Right kidney (tissue), 1 donor: ENCODE results near the gene HDAC9.

Experiments
- DNase-seq: peaks from one replicate; pipeline ENCODE4 v3.0.0-alpha.2; 2016

Gene HDAC9

DNA sequence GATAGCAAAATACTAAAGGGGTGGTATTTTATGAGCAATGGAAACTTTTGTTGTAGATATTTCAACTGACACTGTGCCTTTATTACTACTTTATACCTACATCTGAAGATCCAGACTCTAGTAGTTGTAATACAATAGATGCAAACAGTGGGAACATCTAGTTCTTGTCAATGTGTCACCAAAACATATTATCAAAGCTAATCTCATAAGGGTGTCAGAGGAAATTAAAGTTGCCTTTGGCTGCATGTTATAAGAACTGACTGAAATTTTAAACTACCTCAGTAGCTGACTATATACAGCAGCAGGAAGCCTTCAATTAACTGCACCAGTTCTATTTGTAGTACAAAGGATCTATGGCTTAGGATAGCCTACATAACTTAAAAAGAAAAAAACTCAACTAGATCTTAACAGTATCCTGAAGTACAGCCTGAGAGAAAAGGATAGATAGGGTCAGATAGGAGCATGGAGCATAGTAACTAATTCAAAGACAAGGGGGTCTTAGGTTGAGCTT, 30.9 kb downstream of the HDAC9 start:
- DNase-seq, result no peak

DNA sequence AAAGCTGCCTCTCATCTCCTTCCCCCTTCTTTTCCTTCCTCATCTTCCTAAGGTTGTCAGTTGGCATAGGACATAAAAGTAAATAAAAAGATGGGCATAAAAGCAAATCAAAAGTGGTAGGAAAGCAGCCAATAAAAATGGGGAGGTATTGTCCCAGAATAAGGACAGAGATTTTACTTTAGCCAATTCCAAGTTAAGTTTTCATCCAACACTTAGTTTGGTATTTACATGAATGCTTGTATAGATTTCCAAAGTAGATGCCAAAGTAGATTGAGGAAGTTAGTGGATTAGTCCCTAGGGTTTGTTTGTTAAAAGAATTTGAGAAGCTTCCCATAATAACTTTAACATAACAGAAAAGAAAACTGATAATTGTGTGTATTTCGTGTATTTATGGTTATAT, 33.7 kb downstream of the HDAC9 start:
- DNase-seq, result no peak

DNA sequence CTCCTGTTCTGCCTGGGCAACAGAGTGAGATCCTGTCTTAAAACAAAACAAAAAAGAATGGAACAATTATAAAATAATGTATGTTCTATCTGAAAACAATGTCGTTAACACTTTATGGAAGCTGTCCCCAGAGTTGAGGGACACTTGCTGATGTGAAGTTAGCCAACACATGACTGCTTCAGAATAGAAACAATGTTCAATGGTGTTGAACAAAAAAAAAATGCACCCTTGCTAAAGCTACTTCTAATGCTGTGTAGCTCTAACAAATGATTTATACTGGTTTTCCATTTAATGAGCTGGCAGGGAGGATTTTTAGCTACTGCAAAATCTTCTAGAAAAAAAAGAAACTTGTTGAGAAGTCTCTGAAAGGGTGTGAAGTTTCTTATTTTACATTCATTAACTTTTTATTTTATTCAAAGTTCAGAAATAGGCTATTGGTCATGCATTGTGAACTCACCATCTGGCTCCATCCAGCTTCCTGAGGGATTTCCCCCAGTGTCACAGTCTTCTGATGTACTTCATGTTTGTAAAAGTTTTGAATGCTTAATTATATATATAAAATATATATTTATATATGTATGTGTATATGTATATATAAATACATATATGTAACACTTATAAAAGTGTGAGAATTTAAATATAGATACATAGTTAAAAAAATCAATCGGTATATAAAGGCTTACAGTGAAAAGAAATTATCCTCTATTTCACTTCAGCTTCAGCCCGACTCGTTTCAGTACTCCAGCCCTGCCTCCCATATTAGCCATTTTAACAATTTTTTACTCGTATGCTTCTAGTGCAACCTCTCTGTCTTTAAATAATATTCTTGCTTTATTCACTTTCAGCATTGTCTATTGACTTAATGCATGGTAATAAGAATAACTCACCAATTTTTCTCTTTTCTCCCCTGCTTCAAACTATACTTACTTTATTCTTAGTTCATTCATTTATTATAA, 35.0 kb downstream of the HDAC9 start:
- no peak for DNase-seq

DNA sequence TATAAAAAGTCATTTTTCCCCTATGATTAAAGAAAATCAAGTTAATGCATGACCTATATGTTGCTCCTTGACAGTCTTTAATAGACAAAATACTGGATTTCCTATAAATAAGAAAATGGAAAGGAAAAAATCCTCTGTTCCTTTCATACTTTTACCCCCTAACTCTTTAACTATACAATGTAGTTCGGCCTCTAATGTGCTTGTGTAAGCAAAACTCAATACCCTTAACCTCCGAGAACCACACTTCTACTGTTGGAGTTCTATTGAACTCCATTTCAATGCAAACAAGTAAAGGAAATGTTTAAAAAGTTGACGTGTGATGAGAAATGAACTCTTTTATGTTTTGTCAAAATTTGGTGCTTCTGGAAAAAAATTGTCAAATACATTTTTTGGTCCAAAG, 36.0 kb downstream of the HDAC9 start:
- DNase-seq, result no peak

DNA sequence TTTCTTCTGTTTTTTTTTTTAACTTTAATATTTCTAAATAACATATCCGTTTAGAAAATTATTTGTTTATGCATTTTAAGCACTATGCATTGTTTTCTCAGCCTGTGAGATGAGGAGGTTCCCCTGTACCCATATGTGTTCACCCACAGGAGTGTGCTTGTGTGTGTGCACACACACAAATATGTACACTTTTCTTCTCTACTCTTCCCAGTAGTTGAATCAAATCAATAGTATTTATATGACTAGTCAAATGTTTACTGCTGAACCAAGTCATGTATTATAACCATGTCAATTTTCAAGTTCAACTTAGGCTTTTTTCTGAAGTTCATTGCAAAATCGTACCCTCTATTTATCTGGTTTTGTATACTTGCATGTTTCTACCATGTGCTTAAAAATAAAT, 37.3 kb downstream of the HDAC9 start:
- DNase-seq, result no peak

DNA sequence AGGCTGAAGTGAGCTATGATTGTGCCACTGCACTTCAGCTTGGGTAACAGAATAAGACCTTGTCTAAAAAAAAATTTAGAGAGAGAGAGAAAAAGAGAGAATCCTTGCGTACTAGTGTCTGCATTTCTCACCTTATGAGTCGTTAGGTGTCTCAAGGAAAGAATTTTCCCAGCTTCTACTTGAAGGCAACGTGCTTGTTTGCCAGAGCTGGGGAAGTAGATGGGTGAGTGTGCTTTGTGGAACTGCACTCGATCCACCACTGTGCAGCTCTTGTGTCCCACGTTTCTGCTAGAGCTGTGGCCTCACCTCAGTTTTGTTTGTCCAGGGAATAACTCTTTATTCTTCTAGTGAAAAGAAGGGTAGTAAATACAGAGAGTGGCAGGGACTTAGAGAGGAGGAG, 38.9 kb downstream of the HDAC9 start:
- DNase-seq, result no peak

DNA sequence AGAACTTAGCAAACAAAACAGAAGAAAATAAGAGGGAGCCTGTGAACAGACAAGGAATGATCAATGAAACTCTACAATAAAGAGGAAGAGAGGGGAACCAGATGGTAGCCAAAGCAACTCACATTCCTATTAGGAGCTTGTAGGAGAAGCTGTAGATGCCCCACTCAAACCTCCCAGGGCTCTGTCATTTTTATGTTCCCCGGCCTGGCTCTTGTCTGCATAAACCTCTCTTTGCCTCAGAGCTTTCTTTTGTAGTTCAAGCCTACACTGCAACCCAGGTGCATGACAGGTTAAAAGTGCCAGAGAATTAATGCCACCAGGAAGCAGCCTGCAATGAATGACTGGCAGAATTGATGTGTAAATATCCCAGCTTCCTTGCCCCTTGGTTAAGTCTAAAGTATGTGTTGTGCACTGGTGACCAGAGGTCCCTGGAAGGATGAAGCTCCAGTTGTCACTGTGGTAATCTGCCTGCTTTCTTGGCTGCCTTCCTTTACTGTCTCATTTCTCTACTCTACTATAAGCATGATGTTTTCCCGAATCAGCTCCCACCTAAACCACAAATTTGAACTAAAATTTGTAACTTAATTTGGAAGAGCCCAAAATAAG, 40.4 kb downstream of the HDAC9 start:
- DNase-seq, result no peak

DNA sequence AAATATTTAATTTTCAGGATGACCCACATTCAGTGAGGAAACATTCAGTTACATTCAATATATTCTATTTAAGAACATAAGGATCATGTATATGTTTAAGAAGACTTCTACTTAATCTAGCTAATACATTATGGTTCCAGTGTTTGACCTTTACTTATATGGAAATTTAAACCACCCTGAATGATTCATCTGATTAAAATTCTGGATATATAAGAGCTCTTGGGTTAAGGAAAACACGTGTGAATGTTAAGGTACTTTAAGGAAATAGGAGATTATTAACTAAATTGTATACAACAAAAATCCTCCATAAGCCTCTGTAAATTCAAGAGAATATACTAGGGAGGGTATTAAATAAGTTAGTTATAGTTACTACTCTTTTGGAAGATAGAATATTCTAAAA, 40.9 kb downstream of the HDAC9 start:
- no peak for DNase-seq

DNA sequence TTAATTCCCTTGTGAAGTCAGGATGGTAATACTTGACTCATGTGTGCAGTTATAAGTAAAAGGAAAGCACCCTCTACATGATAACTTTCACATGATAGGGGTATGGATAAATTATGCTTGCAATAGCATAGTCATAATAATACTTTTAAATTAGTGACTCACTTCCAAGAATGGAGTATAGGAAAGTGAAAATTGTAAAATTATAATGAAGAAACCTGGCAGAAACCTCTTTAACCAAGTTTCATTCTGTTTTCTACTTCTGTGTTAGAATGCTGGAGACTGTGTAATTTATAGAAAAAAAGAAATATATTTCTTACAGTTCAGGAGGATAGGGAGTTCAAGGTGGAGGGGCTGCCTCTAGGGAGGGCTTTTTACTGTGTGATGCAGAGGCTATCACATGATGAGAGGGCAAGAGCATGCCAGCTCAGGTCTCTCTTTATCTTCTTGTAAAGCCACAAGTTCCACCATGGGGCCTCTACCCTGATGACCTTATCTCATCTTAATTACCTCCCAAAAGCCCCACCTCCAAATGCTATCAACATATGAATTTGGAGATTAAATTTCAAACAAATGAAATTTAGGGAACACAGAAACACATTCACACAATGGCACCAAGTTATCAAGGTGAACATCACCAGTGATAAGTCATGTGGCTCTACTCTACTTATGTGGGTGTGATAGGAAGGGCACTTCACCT, 43.2 kb downstream of the HDAC9 start:
- DNase-seq, result no peak

DNA sequence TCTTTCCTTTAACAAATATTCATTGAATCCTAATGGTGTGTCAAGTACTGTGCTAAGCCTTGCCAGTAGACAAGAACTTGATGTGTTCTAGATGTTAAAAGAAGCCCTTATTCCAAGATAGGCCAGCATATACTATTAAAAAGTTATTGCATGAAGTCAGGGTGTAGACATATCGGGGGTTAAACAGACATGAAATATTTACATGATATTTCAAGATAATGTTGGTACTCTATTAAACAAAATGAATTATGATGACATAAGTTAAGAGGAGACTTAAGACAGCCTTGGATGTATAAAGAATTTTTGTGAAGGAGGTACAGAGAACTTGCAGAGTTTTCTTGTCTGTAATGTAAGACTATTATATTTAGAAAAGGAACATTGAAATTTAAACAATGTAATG, 44.8 kb downstream of the HDAC9 start:
- DNase-seq, result no peak

DNA sequence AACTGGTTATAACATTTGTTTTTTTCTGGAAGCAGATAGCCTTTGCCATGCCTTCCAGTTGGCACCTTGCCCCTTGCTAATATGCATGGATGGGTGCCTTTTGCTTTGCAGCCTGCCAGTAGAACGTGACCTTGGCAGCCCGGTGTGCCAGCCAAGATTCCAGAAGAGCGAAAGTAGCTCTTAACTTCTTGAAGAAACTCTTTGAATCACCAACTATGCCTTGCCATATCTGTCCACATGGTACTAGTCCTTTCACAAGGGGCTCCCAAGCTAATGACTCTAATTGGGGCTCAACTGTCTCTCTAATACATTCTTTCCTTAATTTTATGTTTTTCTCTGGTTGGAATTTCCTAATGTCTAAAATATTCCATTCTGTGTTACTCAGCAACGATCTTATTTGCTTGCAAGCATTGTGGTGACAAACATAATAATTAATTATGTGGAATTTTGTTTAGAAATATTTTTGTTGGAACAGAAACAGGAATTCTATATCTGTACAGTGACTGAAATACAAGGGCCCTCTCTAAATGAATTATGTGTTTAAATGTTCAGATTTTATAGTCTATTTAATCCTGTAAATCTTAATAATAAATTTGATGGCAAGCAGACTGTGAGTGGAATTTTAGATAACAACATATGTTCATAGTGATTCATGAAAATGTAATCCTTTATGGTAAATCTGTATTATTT, 45.8 kb downstream of the HDAC9 start:
- peak; percentile 36 for DNase-seq

DNA sequence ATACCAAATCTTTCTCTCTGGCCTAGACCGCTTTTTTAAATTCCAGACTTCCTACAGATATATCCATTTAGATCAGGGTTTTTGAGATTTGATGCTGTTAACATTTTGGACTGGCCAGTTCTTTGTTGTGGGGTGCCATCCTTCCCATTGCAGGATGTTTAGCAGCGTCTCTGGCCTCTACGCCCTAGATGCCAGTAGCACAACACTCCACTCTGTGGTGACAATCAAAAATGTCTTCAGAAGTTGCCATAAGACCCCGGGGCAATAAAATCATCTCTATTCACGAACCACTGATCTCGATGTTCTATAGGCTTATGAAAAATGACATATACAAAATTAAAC, 46.3 kb downstream of the HDAC9 start:
- no peak for DNase-seq

DNA sequence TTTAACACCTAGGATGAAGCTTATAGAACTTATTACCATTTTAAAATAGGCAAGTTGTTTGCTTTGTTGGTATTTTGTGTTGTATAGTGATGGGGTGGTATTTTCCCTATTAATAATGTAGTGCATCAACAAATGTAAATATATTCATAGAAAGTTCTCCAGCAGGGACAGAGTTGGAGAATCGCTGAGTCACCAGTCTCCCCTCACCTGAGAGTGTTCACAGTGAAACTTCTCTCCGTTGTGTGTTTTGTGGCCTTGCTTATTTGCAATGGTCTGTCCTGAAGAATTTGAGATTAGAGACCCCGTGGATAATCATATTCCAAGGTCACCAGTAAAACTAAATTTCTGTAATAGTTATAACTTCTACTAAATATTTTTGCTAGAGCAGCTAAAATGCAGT, 51.0 kb downstream of the HDAC9 start:
- DNase-seq, result no peak

DNA sequence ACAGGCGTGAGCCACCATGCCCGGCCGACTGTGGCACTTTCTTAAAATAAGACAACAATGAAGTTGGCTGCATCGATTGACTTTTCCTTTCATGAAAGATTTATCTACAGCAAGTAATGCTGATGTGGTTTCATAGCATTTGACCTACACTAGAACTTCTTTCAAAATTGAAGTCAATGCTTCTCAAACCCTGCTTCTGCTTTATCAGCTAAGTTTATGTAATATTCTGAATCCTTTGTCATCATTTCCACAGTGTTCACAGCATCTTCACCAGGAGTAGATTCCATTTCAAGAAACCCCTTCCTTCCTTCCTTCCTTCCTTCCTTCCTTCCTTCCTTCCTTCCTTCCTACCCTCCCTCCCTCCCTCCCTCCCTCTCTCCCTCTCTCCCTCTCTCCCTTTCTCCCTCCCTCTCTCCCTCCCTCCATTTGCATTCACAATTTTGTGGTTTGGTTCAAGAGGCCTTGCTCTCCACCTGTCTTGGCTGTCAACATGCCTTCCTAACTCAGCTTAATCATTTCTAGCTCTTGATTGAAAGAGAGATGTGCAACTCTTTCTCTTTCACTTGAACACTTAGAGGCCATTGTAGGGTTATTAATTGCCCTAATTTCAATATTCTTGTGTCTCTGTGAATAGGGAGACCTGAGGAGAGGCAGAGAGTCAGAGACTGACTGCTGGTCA, 52.1 kb downstream of the HDAC9 start:
- no peak for DNase-seq

DNA sequence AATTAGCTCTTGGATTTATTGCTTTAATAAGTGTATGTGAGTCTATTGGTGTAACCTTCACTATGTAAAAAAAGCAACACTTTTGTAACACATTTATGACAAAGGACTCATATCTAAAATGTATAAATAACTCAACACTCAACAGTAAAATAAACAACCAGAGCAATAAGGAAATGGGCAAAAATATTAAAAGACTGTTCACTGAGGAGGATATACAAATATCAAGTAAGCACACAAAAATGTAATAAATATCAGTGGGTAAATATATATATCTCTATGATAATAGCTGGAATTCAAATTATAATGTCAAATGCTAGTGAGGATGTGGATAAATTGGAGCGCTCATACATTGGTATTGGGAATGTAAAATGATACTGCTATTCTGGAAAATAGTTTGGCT, 53.0 kb downstream of the HDAC9 start:
- DNase-seq, result no peak

DNA sequence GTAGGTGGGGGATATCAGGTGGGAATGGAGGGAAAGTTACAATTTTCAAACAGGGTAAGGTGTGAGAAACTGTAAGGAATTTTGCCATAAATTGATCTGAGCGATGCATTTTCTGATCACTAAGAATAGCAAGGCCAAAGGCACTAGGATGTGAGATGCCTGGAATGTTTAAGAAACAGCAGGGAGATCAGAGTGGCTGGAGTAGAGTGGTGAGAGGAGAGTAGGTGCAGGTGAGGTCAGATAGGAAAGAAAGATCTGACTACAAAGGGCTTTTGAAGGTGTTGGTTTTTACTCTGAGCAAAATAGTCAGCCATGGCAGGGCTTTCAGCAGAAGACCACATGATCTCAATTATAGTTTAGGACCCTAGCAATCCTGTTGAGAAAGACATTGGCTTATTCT, 55.0 kb downstream of the HDAC9 start:
- DNase-seq, result no peak

DNA sequence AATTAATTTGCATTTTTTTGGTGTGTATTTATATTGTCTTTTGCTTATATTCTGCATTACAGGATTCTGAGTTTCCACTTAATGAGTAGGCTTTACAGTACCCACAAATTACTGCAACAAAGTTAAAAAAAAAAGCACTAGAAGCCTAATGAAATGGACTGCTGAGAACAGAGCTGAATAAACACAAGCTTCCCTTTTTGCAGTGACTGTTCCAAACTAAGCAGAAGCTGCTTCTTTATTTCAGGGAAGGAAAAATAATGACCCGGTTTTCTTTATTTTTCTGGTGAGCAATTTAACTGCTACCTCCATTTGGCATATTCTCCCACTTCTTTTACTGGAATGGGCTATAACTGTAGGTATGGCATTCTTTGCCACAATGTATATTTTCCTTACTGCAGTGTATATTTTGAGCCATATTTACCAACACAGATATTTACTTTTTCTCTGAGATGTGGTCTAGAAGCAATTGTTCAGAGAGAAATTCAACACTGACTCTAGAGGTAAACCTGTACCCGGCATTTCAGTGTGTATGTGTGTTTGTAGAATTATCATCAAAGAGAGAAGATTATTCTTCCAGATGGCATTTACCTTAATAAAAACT, 56.9 kb downstream of the HDAC9 start:
- no peak for DNase-seq

DNA sequence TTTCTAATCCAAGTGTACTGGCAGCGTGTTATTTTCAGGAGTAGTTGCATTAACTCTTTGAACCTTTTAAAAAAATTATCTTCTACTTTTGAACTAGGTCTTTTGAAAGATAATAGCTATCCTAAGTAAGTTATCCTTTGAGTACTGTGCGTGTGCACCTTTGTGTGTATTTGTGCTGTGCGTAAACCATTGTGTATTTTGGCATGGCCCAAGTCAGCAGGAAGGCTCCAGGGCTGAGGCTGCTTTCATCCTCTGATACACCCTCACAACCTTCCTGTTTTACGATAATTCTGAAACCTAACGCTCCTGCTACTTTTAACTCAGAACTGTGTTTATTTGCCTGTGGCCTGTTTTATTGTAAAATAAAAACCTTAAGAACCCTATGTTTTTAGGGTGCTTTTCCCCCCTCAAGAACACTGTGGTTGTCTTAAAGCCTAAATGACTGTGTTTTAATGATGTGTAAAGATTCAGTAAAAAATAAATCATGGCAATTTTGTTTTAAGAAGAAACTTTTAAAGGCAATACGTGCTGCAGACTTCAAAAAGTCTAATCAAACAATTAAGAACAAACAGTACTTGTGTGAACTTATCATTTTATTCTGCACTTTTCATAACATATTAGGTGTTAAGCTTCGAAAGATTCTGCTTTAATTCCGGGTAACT, 57.5 kb downstream of the HDAC9 start:
- DNase-seq, result no peak

DNA sequence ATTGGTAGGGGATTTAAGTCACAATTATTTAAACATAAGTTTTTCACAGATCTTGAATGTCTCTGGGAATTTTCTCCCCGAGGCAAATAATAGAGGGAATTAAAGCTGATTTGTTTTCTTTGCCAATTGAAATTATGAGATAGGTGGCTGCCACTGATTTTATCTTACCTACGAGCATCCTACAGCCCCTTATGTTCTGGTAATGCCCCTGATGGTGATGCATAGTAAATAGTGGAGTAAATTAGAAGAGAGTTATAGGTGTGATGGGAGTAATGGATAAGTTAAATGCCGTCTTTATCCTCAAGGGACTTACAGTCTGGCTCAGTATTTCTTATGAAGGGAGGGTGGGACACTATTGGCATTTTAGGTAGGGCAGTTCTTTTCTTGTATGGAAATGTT, 58.1 kb downstream of the HDAC9 start:
- DNase-seq, result no peak

DNA sequence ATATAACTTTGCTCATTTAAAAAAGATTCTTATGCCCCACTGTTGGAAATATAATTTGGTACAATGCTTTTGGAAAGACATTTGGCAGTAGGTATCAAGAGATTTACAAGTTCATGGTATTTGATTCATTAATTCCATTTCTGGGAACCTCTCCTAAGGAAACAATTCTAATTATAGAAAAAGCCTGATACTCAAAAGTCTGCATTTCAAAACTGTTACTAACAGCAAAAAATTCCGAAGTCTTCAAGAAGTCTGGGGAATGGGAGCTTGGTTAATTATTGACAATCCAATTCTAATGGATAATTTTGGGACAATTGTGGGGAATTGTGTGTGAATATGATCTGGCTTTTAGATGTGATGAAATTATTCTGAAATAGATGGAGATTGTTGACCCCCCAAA, 59.6 kb downstream of the HDAC9 start:
- no peak for DNase-seq

DNA sequence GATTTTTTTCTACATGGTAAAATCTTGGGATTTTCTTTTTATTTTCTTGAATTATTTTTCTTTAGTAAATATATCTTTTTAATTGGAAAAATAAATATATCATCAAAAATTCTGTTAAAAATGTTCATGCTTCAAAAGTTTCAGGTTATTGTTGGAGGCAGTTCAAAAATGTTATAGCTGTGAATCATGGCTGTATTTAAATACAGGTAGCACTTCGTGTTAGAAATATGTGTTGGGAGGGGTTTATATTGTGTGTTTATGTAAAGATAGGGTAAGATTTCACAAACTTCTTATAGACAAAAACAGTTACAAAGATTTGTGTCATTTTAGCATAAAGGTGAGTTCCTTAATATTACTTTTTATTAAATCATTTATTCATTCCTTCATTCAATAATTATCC, 60.4 kb downstream of the HDAC9 start:
- DNase-seq, result no peak
